HEK293T (cell line): ENCODE results near the gene ZNF618.

Source experiments
- CTCF ChIA-PET: fragments of 350-600 bp; formaldehyde crosslinking; extraction: SDS; loops from one replicate; lab custom pipeline; 2021; ENCODE audit warnings: antibody characterized with exemption, inconsistent platforms; lab: Yijun Ruan, JAX
- POLR2A ChIA-PET: fragments of 350-600 bp; formaldehyde crosslinking; extraction: SDS; loops from one replicate; lab custom pipeline; 2020; ENCODE audit warnings: antibody characterized with exemption, inconsistent platforms; lab: Yijun Ruan, JAX
- DNase-seq: peaks from one replicate; pipeline ENCODE4 v3.0.0; 2012; ENCODE audit warnings: mixed read lengths; ENCODE audit errors: extremely low spot score
- ARNT ChIP-seq: fragments of 450-650 bp; IDR thresholded peaks from 2 replicates; pipeline ENCODE4 v1.6.1; 2017; ENCODE audit warnings: mild to moderate bottlenecking
- BHLHE40 ChIP-seq: fragments of 450-650 bp; IDR thresholded peaks from 2 replicates; pipeline ENCODE4 v1.6.1; 2016; ENCODE audit warnings: mild to moderate bottlenecking, moderate library complexity, borderline replicate concordance
- CTBP1 ChIP-seq: fragments of 450-650 bp; IDR thresholded peaks from 2 replicates; pipeline ENCODE4 v1.6.1; 2016; ENCODE audit warnings: borderline replicate concordance
- ELF4 ChIP-seq: fragments of 450-650 bp; IDR thresholded peaks from 2 replicates; pipeline ENCODE4 v1.6.1; 2017; ENCODE audit warnings: antibody characterized with exemption
- FOXA1 ChIP-seq: fragments of 450-650 bp; IDR thresholded peaks from 2 replicates; pipeline ENCODE4 v1.6.1; 2016; ENCODE audit warnings: mild to moderate bottlenecking
- FOXK2 ChIP-seq: fragments of 450-650 bp; IDR thresholded peaks from 2 replicates; pipeline ENCODE4 v1.6.1; 2016; ENCODE audit warnings: mild to moderate bottlenecking
- FOXM1 ChIP-seq: fragments of 450-650 bp; IDR thresholded peaks from 2 replicates; pipeline ENCODE4 v1.6.1; 2017; ENCODE audit warnings: mild to moderate bottlenecking, borderline replicate concordance
- HDGF ChIP-seq: fragments of 450-650 bp; IDR thresholded peaks from 2 replicates; pipeline ENCODE4 v1.6.1; 2017; ENCODE audit warnings: antibody characterized with exemption, borderline replicate concordance
- L3MBTL2 ChIP-seq: fragments of 450-650 bp; conservative IDR thresholded peaks from 2 replicates; pipeline ENCODE4 v1.6.1; 2016; ENCODE audit warnings: mild to moderate bottlenecking
- LEF1 ChIP-seq: fragments of 450-650 bp; IDR thresholded peaks from 2 replicates; pipeline ENCODE4 v1.6.1; 2017; ENCODE audit warnings: mild to moderate bottlenecking, borderline replicate concordance
- NFRKB ChIP-seq: fragments of 450-650 bp; IDR thresholded peaks from 2 replicates; pipeline ENCODE4 v1.6.1; 2016; ENCODE audit warnings: mild to moderate bottlenecking, moderate library complexity
- SP1 ChIP-seq: fragments of 450-650 bp; IDR thresholded peaks from 2 replicates; pipeline ENCODE4 v1.6.1; 2017
- SUZ12 ChIP-seq: fragments of 450-650 bp; IDR thresholded peaks from 2 replicates; pipeline ENCODE4 v1.6.1; 2016; ENCODE audit warnings: mild to moderate bottlenecking
- TARDBP ChIP-seq: fragments of 450-650 bp; IDR thresholded peaks from 2 replicates; pipeline ENCODE4 v1.6.1; 2016
- ZNF384 ChIP-seq: fragments of 450-650 bp; IDR thresholded peaks from 2 replicates; pipeline ENCODE4 v1.6.1; 2016
- TF ChIP-seq, protein P1 (sequence below): fragments of 450-650 bp; IDR thresholded peaks from 2 replicates; pipeline ENCODE4 v1.6.1; 2016

The ZNF618 gene

DNA sequence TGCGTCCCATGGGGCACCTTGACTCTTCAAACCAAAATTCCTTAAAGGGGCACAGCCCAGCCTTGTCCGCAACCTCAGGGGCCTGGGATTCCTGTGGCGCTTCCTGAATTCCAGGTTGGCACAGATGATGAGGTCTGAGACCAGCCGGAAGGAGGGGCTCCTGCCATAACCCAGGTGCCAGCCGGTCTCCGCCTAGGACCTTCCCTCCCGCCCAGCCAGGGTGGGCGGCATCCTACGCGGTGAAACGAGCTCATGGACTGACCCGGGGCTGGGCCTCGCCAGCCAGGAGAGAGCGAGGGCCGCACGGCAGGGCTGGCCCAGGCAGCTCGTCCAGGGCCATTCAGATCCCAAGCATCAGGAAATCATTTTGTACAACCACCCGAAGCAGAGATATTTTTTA lies 179.0 kb downstream of the ZNF618 start:
- no peak for DNase-seq
- ChIA-PET CTCF (no interaction called here), POLR2A (no interaction called here)
- TF ChIP-seq HDGF (no peak), NFRKB (no peak), ZNF384 (no peak), L3MBTL2 (no peak), FOXA1 (no peak), CTBP1 (no peak)
- TF ChIP-seq, protein P1, sequence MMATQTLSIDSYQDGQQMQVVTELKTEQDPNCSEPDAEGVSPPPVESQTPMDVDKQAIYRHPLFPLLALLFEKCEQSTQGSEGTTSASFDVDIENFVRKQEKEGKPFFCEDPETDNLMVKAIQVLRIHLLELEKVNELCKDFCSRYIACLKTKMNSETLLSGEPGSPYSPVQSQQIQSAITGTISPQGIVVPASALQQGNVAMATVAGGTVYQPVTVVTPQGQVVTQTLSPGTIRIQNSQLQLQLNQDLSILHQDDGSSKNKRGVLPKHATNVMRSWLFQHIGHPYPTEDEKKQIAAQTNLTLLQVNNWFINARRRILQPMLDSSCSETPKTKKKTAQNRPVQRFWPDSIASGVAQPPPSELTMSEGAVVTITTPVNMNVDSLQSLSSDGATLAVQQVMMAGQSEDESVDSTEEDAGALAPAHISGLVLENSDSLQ, result no peak

DNA sequence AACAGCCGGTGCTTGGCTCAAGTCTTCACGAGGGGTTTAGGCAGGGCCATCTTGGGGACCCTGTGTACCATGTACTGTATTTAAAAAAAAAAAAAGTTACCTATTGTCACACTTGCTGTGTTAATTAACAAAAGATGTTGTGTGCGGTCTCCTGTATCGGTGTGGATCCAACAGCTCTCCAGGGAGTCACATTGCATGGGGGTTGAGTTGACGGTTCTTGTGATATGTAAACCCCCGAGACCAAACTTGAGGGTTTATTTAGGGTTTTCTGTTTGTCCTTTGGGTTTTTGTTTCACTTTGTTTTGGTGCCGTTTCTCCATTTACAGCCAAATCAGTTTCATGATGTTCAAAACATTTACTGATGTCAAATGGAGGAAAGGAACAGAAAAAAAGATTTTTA lies 179.8 kb downstream of the ZNF618 start:
- ChIA-PET POLR2A (no interaction called here), CTCF (no interaction called here)
- no peak for DNase-seq
- no peak for TF ChIP-seq TARDBP
- TF ChIP-seq LEF1, result no peak
- TF ChIP-seq SUZ12, result no peak
- no peak for TF ChIP-seq ZNF384
- TF ChIP-seq, protein P1, result no peak
- no peak for TF ChIP-seq FOXA1
- TF ChIP-seq L3MBTL2, result no peak
- TF ChIP-seq ARNT, result no peak
- no peak for TF ChIP-seq SP1

DNA sequence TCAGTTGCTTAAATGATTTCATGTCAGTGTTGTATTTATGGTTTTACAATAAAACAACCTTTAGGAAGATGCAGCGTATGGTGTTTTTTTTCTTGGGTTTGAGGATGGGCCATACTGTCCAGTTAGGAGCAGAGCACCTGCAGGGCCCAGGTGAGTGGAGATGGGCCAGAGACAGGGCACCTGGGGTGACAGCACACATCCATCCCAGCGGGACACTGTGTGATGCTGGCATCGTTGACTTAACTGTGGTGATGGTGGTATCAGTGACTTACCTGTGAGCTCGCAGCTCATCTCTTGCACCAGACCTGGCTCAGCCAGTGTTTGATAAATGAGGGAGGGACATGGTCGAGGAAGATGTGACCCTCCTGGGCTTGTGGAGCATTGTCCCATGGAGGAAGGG lies 180.4 kb downstream of the ZNF618 start:
- DNase-seq, result no peak
- ChIA-PET POLR2A (no interaction called here), CTCF (no interaction called here)
- TF ChIP-seq ZNF384 (no peak), FOXA1 (no peak)

DNA sequence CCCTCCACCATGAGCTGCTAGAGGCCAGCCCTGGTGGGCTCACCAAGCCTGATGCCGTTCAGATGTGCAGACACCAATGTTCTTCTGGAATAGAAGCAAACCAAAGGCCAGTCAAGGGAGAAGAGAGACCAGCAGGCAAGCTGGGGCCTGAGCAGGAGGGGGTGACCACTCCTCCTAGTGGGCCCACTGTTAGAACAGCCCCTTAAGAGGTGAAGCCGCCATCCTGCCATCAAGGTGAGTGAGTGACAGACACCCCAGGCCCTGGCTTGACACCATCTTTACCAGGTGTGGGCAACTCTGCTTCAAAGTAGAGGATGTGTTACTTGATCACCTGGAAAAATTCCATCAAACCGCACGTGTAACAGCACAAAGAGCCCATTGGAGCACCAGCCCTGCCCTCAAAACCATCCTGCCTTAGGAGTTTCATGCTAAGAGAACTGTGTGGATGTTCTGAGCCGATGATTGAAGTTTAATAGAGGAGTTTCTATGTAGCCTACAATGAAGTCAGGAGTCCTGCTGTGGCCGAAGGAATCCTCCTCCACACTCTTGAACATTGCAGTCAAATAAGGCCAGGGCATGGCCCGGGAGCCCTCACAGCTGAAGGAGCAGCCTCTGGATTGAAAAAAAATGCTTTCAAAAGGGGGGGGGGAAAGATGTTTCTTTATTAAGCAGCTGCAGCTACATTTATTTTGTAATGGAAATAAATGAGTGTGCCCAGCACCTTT lies 181.2 kb downstream of the ZNF618 start:
- TF ChIP-seq FOXA1 (no peak), L3MBTL2 (no peak), ZNF384 (no peak), HDGF (no peak), SUZ12 (no peak), CTBP1 (no peak), ELF4 (no peak), TARDBP (no peak), BHLHE40 (no peak), LEF1 (no peak), SP1 (no peak), ARNT (no peak), NFRKB (no peak), FOXK2 (no peak), FOXM1 (no peak)
- TF ChIP-seq, protein P1, result no peak
- no peak for DNase-seq
- ChIA-PET POLR2A (no interaction called here), CTCF (interaction anchor here (0.7 to 0.8 kb wide), 2 partner anchors 25 to 249 kb away, joined by 3 read pairs; no protein-coding TSS in a partner anchor)

DNA sequence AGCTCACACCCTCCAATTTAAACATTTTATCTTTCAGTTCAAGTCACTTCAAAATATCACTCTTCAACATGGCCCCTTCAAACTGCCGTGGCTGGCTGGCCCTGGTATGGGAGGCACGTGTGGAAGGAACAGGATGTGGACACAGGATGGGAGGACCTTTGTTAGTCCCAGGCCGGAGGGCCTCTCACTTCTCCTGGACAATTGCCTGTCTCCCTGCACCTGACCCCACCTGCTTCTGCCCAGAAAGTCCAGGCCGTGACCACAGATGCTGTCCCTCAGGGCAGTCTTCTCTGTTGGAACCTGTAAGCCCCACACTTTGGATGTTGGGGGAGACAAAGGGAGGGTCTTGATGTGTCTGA lies 182.6 kb downstream of the ZNF618 start:
- POLR2A ChIA-PET, result no interaction called here
- TF ChIP-seq SP1, result no peak
- TF ChIP-seq, protein P1, result no peak
- TF ChIP-seq LEF1, result no peak
- TF ChIP-seq SUZ12, result no peak
- TF ChIP-seq CTBP1, result no peak
- TF ChIP-seq NFRKB, result no peak
- no peak for TF ChIP-seq FOXA1
- TF ChIP-seq HDGF, result no peak
- no peak for TF ChIP-seq ELF4
- TF ChIP-seq FOXK2, result no peak
- no peak for TF ChIP-seq ZNF384
- no peak for TF ChIP-seq BHLHE40
- TF ChIP-seq TARDBP, result no peak
- TF ChIP-seq FOXM1, result no peak
- no peak for TF ChIP-seq L3MBTL2
- no peak for TF ChIP-seq ARNT
- DNase-seq, result no peak
- CTCF ChIA-PET, result interaction anchor here (0.5 kb wide), 1 partner anchor 321 kb away, joined by 3 read pairs; no protein-coding TSS in a partner anchor
